Osteocyte (in vitro differentiated cells): ENCODE measurements around the gene RAB44. TPM values are rescaled to one million over a fixed set of nuclear protein-coding genes. Genes with fewer than 3 reads are reported as not detected.
A peak's percentile ranks its signal among the peaks of the same experiment; 100 is the strongest.

ENCODE experiments used
- DNase-seq: peaks from one replicate; pipeline ENCODE4 v3.0.0; 2021; ENCODE audit warnings: mixed read lengths; ENCODE audit not compliant: unreplicated experiment; ENCODE audit errors: extremely low spot score
- H3K27ac Mint-ChIP-seq: one replicate; pipeline ENCODE4 v1.8.0; 2021; ENCODE audit warnings: mild to moderate bottlenecking, mixed read lengths; ENCODE audit not compliant: unreplicated experiment
- H3K27me3 Mint-ChIP-seq: one replicate; pipeline ENCODE4 v1.8.0; 2021; ENCODE audit warnings: mixed read lengths; ENCODE audit not compliant: unreplicated experiment
- H3K36me3 Mint-ChIP-seq: one replicate; pipeline ENCODE4 v1.8.0; 2021; ENCODE audit warnings: mixed read lengths; ENCODE audit not compliant: unreplicated experiment
- H3K4me1 Mint-ChIP-seq: one replicate; pipeline ENCODE4 v1.8.0; 2021; ENCODE audit warnings: mixed read lengths; ENCODE audit not compliant: unreplicated experiment
- H3K4me3 Mint-ChIP-seq: one replicate; pipeline ENCODE4 v1.8.0; 2021; ENCODE audit warnings: mild to moderate bottlenecking, moderate library complexity, mixed read lengths; ENCODE audit not compliant: unreplicated experiment
- H3K9me3 Mint-ChIP-seq: one replicate; pipeline ENCODE4 v1.8.0; 2021; ENCODE audit warnings: mixed read lengths; ENCODE audit not compliant: unreplicated experiment
- total RNA-seq: library from RNA; stranded (reverse); gene quantifications from 2 replicates; pipeline ENCODE4 v1.2.1, GENCODE V29; 2021
- TF ChIP-seq, protein P1 (sequence below): fragments of 200-600 bp; sonication (generic); IDR thresholded peaks from 2 replicates; pipeline ENCODE4 v1.5.0; 2021; ENCODE audit warnings: antibody characterized with exemption, mild to moderate bottlenecking, moderate library complexity

The RAB44 gene
- total RNA-seq, 1 donor from 2014 or later = not detected

DNA sequence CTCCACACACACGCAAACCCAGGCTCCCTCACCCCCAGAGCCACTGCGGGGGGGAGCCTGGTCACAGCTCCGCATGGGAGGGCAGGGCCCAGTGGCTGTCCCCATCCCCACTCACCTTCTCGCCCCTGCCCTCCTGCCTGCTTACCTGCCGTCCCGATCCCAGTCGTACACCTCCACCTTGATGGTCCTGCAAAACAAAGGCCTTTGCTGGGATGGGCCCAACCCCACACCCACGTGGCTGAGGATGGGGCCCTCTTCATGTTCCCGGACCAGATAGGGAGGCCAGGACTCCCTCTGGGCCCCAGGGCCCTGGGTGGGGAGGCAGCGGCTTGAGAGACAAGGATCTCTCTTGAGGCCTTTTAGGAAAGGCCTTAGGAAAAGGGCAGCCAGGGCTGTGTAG lies 67.6 kb downstream of the RAB44 start:
- DNase-seq = no peak
- H3K4me3 Mint-ChIP-seq = no peak overlapping the region
- no peaks in the 10 kb centered on the region for H3K9me3 Mint-ChIP-seq
- TF ChIP-seq, protein P1, sequence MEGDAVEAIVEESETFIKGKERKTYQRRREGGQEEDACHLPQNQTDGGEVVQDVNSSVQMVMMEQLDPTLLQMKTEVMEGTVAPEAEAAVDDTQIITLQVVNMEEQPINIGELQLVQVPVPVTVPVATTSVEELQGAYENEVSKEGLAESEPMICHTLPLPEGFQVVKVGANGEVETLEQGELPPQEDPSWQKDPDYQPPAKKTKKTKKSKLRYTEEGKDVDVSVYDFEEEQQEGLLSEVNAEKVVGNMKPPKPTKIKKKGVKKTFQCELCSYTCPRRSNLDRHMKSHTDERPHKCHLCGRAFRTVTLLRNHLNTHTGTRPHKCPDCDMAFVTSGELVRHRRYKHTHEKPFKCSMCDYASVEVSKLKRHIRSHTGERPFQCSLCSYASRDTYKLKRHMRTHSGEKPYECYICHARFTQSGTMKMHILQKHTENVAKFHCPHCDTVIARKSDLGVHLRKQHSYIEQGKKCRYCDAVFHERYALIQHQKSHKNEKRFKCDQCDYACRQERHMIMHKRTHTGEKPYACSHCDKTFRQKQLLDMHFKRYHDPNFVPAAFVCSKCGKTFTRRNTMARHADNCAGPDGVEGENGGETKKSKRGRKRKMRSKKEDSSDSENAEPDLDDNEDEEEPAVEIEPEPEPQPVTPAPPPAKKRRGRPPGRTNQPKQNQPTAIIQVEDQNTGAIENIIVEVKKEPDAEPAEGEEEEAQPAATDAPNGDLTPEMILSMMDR = no peak
- H3K36me3 Mint-ChIP-seq = no peaks in the 10 kb centered on the region
- no peak overlapping the region for H3K27ac Mint-ChIP-seq
- no peaks in the 10 kb centered on the region for H3K27me3 Mint-ChIP-seq
- H3K4me1 Mint-ChIP-seq = peaks cover 14% of the 10 kb centered on the region

DNA sequence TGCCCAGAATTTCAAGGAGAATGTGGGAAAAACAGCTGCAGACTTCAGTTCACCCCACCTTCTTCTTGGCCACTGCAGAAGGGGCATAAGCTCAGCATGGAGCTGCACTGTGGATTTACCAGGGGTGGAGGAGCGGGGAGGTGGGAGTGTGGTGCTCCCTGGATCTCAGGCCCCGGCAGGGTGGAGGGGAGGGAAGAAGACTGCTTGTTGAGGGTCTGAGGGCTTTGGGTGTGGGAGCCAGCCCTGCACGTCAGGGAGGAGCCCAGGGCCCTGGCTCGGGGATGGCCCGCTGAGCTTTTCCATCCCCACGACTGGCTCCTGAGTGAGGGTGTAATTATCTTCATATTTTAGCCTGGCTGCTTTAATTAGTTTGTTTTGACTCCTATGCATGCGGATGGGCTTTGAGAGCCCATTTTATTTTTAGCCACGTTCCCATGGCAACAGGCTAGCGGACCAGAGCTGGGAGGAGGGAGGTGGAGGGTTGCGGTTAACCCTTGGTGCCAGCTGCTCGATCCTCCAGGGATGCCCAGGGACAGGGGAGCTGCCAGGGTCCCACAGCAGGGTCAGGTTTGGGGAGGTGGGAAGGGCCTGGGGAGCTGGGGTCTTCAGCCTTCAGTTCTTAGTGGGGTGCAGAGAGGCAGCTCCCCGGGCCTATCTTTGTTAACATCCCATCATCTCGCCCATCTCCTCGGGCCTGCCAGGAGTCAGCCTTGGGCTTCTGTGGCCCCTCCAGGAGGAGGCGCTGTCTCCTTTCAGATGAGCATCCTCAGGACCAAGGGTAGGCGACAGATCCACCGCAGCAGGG lies 68.2 kb downstream of the RAB44 start:
- no peaks in the 10 kb centered on the region for H3K27me3 Mint-ChIP-seq

DNA sequence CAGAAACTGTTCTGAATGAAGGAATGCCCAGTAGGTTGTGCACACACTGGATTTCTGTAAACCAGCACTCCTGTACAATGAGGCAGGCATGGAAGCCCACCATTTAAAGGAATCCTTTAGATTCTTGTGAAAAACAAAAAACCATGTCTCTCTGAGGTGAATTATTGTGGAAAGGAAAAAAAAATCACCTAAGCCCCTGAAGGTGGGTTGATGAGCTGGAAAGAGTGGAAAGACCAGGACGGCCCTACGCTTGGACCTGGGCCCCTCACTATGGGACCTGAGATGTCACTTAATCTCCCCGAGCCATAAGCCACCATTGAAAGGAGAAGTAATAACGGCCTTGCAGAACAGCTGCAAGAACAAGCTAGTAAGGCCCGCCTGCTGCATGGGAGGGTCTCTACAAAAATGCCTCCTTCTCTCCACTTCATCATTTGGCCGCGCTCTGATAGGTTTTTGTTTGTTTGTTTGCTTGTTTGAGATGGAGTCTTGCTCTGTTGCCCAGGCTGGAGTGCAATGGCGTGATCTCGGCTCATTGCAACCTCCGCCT lies 68.8 kb downstream of the RAB44 start:
- TF ChIP-seq, protein P1 = no peak
- no peaks in the 10 kb centered on the region for H3K9me3 Mint-ChIP-seq
- H3K36me3 Mint-ChIP-seq = no peaks in the 10 kb centered on the region
- no peak overlapping the region for H3K4me3 Mint-ChIP-seq
- no peaks in the 10 kb centered on the region for H3K27me3 Mint-ChIP-seq
- DNase-seq = no peak
- peaks cover 14% of the 10 kb centered on the region for H3K4me1 Mint-ChIP-seq
- no peak overlapping the region for H3K27ac Mint-ChIP-seq

More for the DNA sequence above, 68.2 kb downstream of the RAB44 start:
- TF ChIP-seq, protein P1 = peak; percentile 84
- peaks cover 14% of the 10 kb centered on the region for H3K4me1 Mint-ChIP-seq
- no peak overlapping the region for H3K4me3 Mint-ChIP-seq
- no peak overlapping the region for H3K27ac Mint-ChIP-seq
- peak; percentile 89 for DNase-seq
- H3K9me3 Mint-ChIP-seq = no peaks in the 10 kb centered on the region
- H3K36me3 Mint-ChIP-seq = no peaks in the 10 kb centered on the region

DNA sequence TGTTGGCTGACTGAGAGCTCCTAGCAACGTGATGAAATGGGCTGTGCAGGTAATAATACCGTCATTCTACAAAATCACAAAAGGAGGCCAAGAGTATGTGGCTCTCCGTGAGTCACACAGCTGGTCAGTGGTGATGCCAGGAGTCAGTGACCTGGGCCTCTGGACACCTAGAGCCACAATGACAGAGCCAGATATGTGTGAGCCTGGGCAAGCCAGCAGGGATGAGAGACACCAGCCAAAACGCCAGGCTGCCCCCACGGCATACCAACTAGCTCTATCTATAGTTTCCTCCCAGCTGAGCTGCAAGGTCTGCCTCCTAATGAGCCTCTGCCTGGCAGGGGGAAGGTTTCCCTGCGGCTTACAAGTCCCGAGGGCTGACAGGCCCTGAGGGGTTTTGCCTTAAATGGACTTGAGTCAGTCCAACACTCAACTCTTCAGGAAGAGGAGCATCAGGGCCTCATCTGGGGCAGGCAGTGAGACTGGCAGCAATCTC lies 71.6 kb downstream of the RAB44 start:
- H3K9me3 Mint-ChIP-seq = no peaks in the 10 kb centered on the region
- no peak for DNase-seq
- H3K4me3 Mint-ChIP-seq = no peak overlapping the region
- H3K36me3 Mint-ChIP-seq = no peaks in the 10 kb centered on the region
- peaks cover 14% of the 10 kb centered on the region for H3K4me1 Mint-ChIP-seq
- H3K27ac Mint-ChIP-seq = no peak overlapping the region
- TF ChIP-seq, protein P1 = no peak
- peaks cover 2% of the 10 kb centered on the region for H3K27me3 Mint-ChIP-seq
